ENCODE results near the gene AP3S1.

The AP3S1 gene

DNA sequence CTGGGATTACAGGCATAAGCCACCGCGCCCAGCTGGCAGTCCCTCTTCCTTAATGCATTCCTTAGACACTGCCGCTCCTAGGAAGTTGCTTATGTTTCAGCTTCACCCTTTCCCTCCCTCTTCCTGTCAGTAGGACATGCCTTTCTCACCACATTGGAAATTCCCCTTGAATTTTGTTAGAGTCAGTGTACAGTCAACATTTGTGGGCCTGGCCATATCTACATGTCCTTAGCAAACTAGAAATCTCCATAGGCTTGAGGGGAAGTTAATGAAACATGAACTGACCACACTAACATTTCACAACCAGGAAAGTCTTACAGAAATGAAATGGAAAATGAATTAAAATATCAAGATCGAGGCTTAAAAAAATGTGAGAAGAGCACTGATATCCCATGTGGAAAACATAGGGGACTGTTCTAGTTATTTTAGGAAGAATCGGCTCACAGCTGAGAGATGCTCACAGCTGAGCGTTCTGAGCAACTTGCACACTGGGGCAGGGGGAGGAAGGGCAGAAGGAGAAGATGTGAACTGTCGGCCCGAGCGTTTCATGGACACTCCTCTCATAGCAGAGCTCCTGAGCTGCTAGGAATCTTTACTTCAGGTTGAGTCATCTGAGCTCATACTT, 99.4 kb downstream of the AP3S1 start:
- TF ChIP-seq, protein P1, sequence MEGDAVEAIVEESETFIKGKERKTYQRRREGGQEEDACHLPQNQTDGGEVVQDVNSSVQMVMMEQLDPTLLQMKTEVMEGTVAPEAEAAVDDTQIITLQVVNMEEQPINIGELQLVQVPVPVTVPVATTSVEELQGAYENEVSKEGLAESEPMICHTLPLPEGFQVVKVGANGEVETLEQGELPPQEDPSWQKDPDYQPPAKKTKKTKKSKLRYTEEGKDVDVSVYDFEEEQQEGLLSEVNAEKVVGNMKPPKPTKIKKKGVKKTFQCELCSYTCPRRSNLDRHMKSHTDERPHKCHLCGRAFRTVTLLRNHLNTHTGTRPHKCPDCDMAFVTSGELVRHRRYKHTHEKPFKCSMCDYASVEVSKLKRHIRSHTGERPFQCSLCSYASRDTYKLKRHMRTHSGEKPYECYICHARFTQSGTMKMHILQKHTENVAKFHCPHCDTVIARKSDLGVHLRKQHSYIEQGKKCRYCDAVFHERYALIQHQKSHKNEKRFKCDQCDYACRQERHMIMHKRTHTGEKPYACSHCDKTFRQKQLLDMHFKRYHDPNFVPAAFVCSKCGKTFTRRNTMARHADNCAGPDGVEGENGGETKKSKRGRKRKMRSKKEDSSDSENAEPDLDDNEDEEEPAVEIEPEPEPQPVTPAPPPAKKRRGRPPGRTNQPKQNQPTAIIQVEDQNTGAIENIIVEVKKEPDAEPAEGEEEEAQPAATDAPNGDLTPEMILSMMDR (IDR thresholded peaks at IDR 0.05) = no peak

DNA sequence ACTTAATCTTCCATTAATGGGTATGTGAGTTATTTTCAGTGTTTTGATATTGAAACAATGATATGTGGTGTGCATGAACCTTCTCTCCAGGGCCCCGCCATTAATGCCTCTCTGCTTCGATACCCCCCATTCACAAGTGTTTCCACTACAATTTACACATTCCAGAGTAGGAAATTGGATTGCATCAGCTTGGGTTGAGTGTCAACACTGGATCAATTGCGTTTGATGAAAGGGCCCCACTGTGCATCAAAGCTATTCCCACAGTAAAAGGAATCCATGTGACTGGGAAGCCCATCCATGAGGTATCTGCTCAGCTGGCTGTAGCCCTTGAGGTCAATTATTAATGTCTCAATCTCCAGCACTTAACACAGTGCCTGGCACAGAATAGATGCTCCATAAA, 102.8 kb downstream of the AP3S1 start:
- TF ChIP-seq, protein P1 (IDR thresholded peaks at IDR 0.05) = no peak

DNA sequence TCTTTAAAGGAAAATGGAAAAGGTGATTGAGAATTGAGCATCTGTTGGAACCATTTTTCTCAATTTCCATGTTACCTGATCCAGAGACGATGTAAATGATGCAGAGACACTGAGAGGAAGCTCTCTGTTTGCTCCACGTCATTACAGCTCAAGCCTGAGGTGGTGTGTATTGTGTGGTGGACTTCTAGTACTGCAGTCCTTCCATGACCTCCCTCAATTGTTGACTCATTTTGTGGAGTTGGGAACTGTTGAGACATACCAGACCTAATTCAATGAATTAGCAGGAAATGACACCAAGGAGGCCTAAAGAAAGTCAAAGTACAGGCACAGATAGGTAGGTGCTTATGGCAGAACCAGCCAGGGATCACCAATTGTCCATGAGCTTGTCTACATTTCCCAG, 104.9 kb downstream of the AP3S1 start:
- TF ChIP-seq, protein P1 (IDR thresholded peaks at IDR 0.05) = no peak

DNA sequence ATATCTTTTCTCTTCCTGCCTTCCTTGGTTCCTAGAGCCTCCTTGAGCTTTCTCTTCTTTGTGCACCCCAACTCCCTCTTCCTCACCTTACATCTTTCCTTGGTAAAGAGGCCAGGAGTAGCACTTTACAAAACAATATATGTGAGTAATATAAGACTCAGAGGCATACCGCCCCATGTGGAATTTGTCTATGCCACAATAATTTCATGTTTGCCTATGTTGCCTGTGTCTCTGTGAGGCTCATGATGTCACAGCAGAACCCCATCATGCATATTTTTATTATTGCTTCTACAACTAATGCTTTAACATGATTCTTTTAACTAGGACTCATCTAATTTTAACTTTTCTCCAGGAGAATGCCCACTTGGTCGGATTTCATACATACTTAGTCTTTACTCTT, 105.5 kb downstream of the AP3S1 start:
- TF ChIP-seq, protein P1 (IDR thresholded peaks at IDR 0.05) = no peak

DNA sequence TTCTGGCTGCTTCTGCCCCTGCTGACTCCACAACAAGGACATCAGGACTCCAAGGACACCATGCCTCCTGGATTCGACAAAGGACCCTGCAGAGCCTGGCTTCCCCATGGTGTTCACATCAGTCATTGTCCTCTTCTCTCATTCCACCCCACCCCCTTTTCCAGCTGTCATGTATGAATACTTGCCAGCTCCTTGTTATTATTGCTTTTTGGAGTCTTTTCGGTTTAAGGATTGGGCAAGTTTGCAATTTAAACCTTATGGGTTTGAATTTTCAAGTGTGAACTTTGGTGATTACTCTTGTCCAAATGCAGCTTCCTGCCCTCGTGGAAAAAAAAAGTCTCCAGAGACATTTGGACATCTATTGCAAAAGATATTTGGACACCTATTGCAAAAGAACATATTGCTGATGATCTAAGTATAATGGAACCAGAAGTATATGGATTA, 106.4 kb downstream of the AP3S1 start:
- TF ChIP-seq, protein P1 (IDR thresholded peaks at IDR 0.05) = no peak

DNA sequence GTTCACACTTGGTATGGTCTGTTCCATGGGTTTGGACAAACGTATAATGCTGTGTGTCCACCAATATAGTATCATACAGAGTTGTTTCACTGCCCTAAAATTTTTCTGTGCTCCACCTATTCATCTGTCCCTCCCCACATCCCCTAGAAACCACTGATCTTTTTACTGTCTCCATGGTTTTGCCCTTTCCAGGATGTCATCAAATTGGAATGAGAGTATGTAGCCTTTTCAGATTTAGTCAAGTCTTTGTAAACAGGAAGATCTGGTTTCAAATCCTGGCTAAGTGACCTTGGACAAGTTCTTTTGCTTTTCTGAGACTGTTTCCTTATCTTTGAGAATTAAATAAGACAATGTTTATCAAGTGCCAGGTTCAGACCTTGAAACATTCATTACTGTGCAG, 107.4 kb downstream of the AP3S1 start:
- TF ChIP-seq, protein P1 (IDR thresholded peaks at IDR 0.05) = no peak

DNA sequence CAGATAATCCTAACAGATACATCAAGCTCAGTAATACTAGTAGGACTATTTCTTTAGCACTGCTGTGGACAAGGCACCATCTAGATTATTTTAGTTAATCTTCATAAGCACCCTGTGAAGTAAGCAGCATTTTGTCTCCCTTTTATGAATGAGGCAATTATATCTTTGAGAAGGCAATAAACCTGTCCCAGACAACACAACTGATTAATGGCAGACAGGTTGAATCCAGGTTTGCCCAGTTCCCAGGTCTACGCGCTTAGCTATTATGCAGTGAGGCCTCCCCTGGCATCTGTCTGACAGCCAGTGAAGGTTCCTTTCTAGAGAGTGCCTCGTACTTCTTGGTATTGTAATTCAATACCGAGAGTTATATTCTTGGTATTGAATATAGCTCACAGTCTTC, 110.9 kb downstream of the AP3S1 start:
- TF ChIP-seq, protein P1 (IDR thresholded peaks at IDR 0.05) = no peak

DNA sequence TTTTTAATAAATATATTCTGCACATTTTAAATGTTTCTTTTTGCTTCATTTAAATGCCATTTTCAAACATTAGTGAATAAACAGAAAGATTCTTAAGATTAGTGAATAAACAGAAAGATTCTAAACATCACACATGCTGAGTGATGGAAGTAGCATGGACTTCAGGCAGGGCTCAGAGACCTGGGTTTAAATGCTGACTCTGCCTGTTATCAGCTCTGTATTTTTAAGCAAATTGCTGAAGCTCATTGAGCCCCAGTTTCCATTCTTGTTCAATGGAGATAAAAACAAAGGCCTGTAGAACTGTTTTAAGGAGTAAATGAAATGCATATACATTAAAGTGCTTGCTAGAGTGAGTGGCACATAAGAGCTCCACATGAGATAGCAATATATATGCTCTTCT, 112.4 kb downstream of the AP3S1 start:
- TF ChIP-seq, protein P1 (IDR thresholded peaks at IDR 0.05) = no peak

Data from LNCAP (cell line).